ENCODE measurements around the gene EID1.

The EID1 gene

DNA sequence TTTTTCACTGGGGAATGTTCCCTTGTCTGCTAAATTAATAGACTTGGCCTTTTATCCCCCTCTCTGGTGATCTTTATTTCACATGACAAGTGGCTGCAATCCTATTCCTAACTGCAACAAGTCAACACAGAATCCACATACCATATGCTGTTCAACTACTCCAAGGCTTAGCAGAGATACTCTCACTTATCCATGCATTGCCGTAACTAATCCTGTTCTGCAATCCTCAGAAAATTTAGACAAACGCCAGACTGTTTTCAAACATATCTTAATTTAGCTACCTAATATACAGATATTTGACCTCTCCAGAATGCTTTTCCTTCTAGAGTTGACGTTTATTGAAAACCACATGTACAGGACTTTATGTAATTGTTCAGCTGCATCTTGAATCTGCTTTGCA is 37.9 kb downstream of the EID1 start:
- H3K27ac Mint-ChIP-seq, result no peak overlapping the region
- no peaks in the 10 kb centered on the region for H3K27me3 Mint-ChIP-seq (ENCODE audit: low read depth)
- H3K4me1 Mint-ChIP-seq, result peaks cover 20% of the 10 kb centered on the region
- no peaks in the 10 kb centered on the region for H3K36me3 Mint-ChIP-seq (ENCODE audit: low read depth)
- H3K9me3 Mint-ChIP-seq, result peaks cover 8% of the 10 kb centered on the region
- H3K4me3 Mint-ChIP-seq, result no peak overlapping the region
- TF ChIP-seq CTCF (IDR thresholded peaks at IDR 0.05; ENCODE audit: unreplicated experiment in 3 of 3), result no peak

GRCh38 chr15:48916721-48917120 is 38.8 kb downstream of the EID1 start:
- H3K27ac Mint-ChIP-seq, result no peak overlapping the region
- TF ChIP-seq CTCF (IDR thresholded peaks at IDR 0.05; ENCODE audit: unreplicated experiment in 3 of 3), result no peak
- H3K27me3 Mint-ChIP-seq (ENCODE audit: low read depth), result no peaks in the 10 kb centered on the region
- H3K9me3 Mint-ChIP-seq, result peaks cover 8% of the 10 kb centered on the region
- peaks cover 20% of the 10 kb centered on the region for H3K4me1 Mint-ChIP-seq
- H3K36me3 Mint-ChIP-seq (ENCODE audit: low read depth), result no peaks in the 10 kb centered on the region
- H3K4me3 Mint-ChIP-seq, result no peak overlapping the region

- Mint-ChIP-seq H3K27ac (no peak overlapping the region), H3K9me3 (no peaks in the 10 kb centered on the region), H3K27me3 (ENCODE audit: low read depth) (no peaks in the 10 kb centered on the region), H3K4me3 (no peak overlapping the region), H3K36me3 (ENCODE audit: low read depth) (no peaks in the 10 kb centered on the region), H3K4me1 (peaks cover under 1% of the 10 kb centered on the region)
- no peak for TF ChIP-seq CTCF (IDR thresholded peaks at IDR 0.05; ENCODE audit: unreplicated experiment in 3 of 3)
Measured at GRCh38 chr15:48922046-48922445, 44.1 kb downstream of the EID1 start.

DNA sequence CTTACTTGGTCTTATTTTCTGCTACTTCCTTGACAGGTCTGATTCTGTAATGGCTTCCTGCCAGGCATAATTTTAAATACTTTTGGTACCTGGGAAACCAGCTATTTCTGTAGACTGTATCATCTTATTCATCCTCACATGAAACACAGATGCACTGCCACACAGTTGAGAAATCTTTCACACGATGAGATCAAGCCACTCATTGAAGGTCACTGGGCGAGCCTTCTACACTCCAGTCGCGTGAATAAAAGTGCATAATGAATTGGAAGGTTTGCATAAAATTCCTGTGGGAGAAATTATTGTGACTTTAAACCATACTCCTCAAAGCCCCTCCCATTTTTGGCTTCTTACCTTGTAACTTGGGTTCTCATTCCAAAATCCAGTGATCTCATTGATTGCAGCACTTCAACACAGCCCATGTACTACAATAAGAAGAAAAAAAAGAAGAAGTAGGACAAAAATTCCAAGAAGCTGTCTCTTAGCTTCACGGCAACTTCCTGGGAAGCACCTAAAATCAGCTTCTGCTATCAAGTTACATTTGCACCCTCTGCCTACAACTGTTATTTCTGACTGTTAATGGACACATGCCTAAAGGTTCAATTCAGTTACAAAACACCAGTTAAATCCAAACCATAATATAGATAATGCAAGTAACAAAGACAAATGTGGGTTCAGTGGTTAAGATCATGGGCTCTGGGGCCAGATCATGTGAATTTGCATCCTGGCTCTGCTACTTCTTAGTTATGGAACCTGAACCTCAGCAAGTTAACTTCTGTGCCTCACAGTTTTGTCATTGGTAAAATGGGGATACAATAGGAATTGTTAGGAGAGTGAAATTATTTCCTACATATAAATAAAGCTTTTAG is 46.8 kb downstream of the EID1 start:
- no peaks in the 10 kb centered on the region for H3K4me1 Mint-ChIP-seq
- no peak overlapping the region for H3K27ac Mint-ChIP-seq

GRCh38 chr15:48925714-48926223 is 47.8 kb downstream of the EID1 start:
- H3K36me3 Mint-ChIP-seq (ENCODE audit: low read depth), result no peaks in the 10 kb centered on the region
- no peaks in the 10 kb centered on the region for H3K9me3 Mint-ChIP-seq
- no peak overlapping the region for H3K4me3 Mint-ChIP-seq
- no peaks in the 10 kb centered on the region for H3K27me3 Mint-ChIP-seq (ENCODE audit: low read depth)
- no peak for TF ChIP-seq CTCF (IDR thresholded peaks at IDR 0.05; ENCODE audit: unreplicated experiment in 3 of 3)
- no peaks in the 10 kb centered on the region for H3K4me1 Mint-ChIP-seq
- H3K27ac Mint-ChIP-seq, result no peak overlapping the region

More for the DNA sequence above, 46.8 kb downstream of the EID1 start:
- TF ChIP-seq CTCF (IDR thresholded peaks at IDR 0.05; ENCODE audit: unreplicated experiment in 3 of 3), result no peak
- no peaks in the 10 kb centered on the region for H3K9me3 Mint-ChIP-seq
- no peak overlapping the region for H3K4me3 Mint-ChIP-seq
- no peaks in the 10 kb centered on the region for H3K27me3 Mint-ChIP-seq (ENCODE audit: low read depth)
- no peaks in the 10 kb centered on the region for H3K36me3 Mint-ChIP-seq (ENCODE audit: low read depth)

Data from nephron (organoid).